Adrenal gland (tissue), 12 donors: ENCODE data around the gene GANC. TPM values are rescaled to one million over a fixed set of nuclear protein-coding genes. Genes with fewer than 3 reads are reported as not detected.
"Not testable (repeated sequence)": the region's sequence is repeated elsewhere in the genome, so short reads cannot be mapped to it uniquely, and the experiment has no call there.

Experiments
- DNase-seq, 7 donors: peaks; one replicate each; pipeline ENCODE4 v3.0.0-alpha.2; 2019 to 2020
- H3K27ac ChIP-seq, 5 donors: fragments of 200-600 bp; sonication (generic) in 4 of 5; 1 replicate in 3 of 5; 2 replicates in 2 of 5; pipeline versions ENCODE4 v1.5.1 to v1.8.0; 2016 to 2020; ENCODE audit warnings: mild to moderate bottlenecking in 1 of 5
- H3K27me3 ChIP-seq: fragments of 200-600 bp; 2 replicates; pipeline ENCODE4 v1.8.0; 2021
- H3K36me3 ChIP-seq, 2 donors: fragments of 200-600 bp; replicated peaks in 1 of 2; 1 replicate in 1 of 2; 2 replicates in 1 of 2; pipeline versions ENCODE4 v1.5.1 to v1.8.0; 2018 to 2022
- H3K4me1 ChIP-seq, 2 donors: fragments of 200-600 bp; replicated peaks in 1 of 2; 1 replicate in 1 of 2; 2 replicates in 1 of 2; pipeline versions ENCODE4 v1.5.1 to v1.8.0; 2018 to 2021
- H3K4me3 ChIP-seq, 4 donors: fragments of 200-600 bp; sonication (generic) in 3 of 4; one replicate each; pipeline ENCODE4 v1.5.1; 2016 to 2018
- H3K9me3 ChIP-seq, 3 donors: fragments of 200-600 bp; sonication (generic) in 1 of 3; replicated peaks in 1 of 3; 1 replicate in 2 of 3; 2 replicates in 1 of 3; pipeline versions ENCODE4 v1.5.1 to v1.8.0; 2016 to 2021
- POLR2A ChIP-seq, 2 donors: fragments of 450-650 bp; IDR thresholded peaks; one replicate each; pipeline ENCODE4 v1.6.1; 2017; ENCODE audit warnings: antibody characterized with exemption in 2 of 2, mild to moderate bottlenecking in 2 of 2, moderate library complexity in 1 of 2
- WGBS, 4 donors: extraction: QIAGEN DNeasy Blood & Tissue Kit in 2 of 4; methylation state at CpG; one replicate each; pipeline versions ENCODE4 v1.1.5 to v1.1.7; 2013 to 2017; 5-methylcytosine and 5-hydroxymethylcytosine counted together
- intact Hi-C, 2 donors: fragments of 100-400 bp; cut with DNase I; formaldehyde crosslinking; loops; one replicate each; pipeline versions ENCODE4 v1.14.1 to v1.15.0; 2022 to 2023
- polyA plus RNA-seq, 3 donors: library from polyadenylated mRNA; stranded (reverse); fragments of 200-250 nt in 2 of 3; fragments of 350-450 nt in 1 of 3; fragmentation: Illumina TruSeq in 1 of 3; extraction: RNeasy Lipid Tissue Mini Kit (QIAGEN cat#74804) in 1 of 3; gene quantifications; one replicate each; pipeline ENCODE4 v1.2.3, GENCODE V29; 2013 to 2014
- total RNA-seq, 9 donors: library from RNA; depleted of rRNA in 4 of 9; stranded (reverse); fragments of >200 nt in 4 of 9; fragments of 120-200 nt in 1 of 9; fragmentation: NEBNext Ultra II Directional in 1 of 9; extraction: Animal tissue kit (Norgen Biotek cat#: 25700) in 1 of 9; gene quantifications; one replicate each; pipeline versions ENCODE4 v1.1.0 to v1.2.4, GENCODE V29; 2013 to 2023
- TF ChIP-seq, protein P1 (sequence below), 6 experiments: fragments of 450-650 bp in 4 of 6; fragments of 200-600 bp in 2 of 6; sonication (generic) in 1 of 6; IDR thresholded peaks; 1 replicate in 5 of 6; 2 replicates in 1 of 6; pipeline versions ENCODE4 v1.5.1 to v1.8.0; 2016 to 2021; ENCODE audit warnings: antibody characterized with exemption in 6 of 6, mild to moderate bottlenecking in 2 of 6, moderate library complexity in 1 of 6
- donor health status: healthy with polysubstance abuse.
- donor health status: Bipolar disorder and iron deficiency.
- donor health status: DM: yes; HTN: yes; CAD: no.
- donor health status: DM: no; HTN: no; CAD: no.
- donor health status: DM: no; HTN: no; CAD: no.
- donor health status: DM: yes; HTN: yes; CAD: no.

The GANC gene
- total and polyA plus RNA-seq, 12 donors, result 8.5 to 37.2 (median 18.5) TPM

- 93 to 98% (median 97%) methylated on average over 4 of the region's 4 CpGs for WGBS, 4 donors
- intact Hi-C loops, result no loop called here
- no peaks in the 10 kb centered on the region for H3K27me3 ChIP-seq
- no peak overlapping the region for H3K4me3 ChIP-seq
- H3K4me1 ChIP-seq, result no peaks in the 10 kb centered on the region
- no peak for DNase-seq
- TF ChIP-seq POLR2A (IDR thresholded peaks at IDR 0.05), result no peak
- TF ChIP-seq, protein P1, sequence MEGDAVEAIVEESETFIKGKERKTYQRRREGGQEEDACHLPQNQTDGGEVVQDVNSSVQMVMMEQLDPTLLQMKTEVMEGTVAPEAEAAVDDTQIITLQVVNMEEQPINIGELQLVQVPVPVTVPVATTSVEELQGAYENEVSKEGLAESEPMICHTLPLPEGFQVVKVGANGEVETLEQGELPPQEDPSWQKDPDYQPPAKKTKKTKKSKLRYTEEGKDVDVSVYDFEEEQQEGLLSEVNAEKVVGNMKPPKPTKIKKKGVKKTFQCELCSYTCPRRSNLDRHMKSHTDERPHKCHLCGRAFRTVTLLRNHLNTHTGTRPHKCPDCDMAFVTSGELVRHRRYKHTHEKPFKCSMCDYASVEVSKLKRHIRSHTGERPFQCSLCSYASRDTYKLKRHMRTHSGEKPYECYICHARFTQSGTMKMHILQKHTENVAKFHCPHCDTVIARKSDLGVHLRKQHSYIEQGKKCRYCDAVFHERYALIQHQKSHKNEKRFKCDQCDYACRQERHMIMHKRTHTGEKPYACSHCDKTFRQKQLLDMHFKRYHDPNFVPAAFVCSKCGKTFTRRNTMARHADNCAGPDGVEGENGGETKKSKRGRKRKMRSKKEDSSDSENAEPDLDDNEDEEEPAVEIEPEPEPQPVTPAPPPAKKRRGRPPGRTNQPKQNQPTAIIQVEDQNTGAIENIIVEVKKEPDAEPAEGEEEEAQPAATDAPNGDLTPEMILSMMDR (IDR thresholded peaks at IDR 0.05), result no peak
- H3K27ac ChIP-seq, result no peak overlapping the region
- no peaks in the 10 kb centered on the region for H3K9me3 ChIP-seq
- H3K36me3 ChIP-seq, result peaks cover 0 to 20% of the 10 kb centered on the region in 2 donors
Observed at GRCh38 chr15:42287931-42288330, 14.9 kb downstream of the GANC start.

GRCh38 chr15:42289166-42289565, 16.2 kb downstream of the GANC start:
- TF ChIP-seq POLR2A (IDR thresholded peaks at IDR 0.05), result no peak
- TF ChIP-seq, protein P1 (IDR thresholded peaks at IDR 0.05), result no peak
- Histone ChIP-seq H3K27me3 (no peaks in the 10 kb centered on the region), H3K4me1 (no peaks in the 10 kb centered on the region), H3K9me3 (no peaks in the 10 kb centered on the region), H3K36me3 (peaks cover 0 to 26% of the 10 kb centered on the region in 2 donors), H3K27ac (no peak overlapping the region), H3K4me3 (no peak overlapping the region)
- WGBS, 4 donors, result 80 to 100% (median 88%) methylated on average over 1 of the region's 1 CpG
- intact Hi-C loops, result no loop called here
- DNase-seq, result no peak

DNA sequence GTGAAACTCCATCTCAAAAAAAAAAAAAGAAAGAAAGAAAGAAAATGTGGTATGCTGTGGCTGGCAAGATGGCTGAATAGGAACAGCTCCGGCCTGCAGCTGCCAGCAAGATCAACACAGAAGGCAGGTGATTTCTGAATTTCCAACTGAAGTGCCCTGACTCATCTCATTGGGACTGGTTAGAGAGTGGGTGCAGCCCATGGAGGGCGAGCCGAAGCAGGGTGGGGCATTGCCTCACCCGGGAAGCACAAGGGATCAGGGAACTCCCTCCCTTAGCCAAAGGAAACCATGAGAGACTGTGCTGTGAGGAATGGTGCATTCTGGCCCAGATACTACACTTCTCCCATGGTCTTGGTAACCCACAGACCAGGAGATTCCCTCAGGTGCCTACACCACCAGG, 28.0 kb downstream of the GANC start:
- H3K4me3 ChIP-seq, H3K4me1 ChIP-seq, H3K36me3 ChIP-seq, H3K27me3 ChIP-seq, H3K9me3 ChIP-seq, DNase-seq, H3K27ac ChIP-seq, intact Hi-C loops: not testable (repeated sequence)
- WGBS, 4 donors, result 70 to 96% (median 82%) methylated on average over 2 to 4 of the region's 4 CpGs

- Histone ChIP-seq H3K27me3 (no peaks in the 10 kb centered on the region), H3K9me3 (no peaks in the 10 kb centered on the region), H3K27ac (no peak overlapping the region), H3K36me3 (peaks cover 0 to 23% of the 10 kb centered on the region in 2 donors), H3K4me1 (no peaks in the 10 kb centered on the region), H3K4me3 (no peak overlapping the region)
- intact Hi-C loops, result no loop called here
- TF ChIP-seq POLR2A (IDR thresholded peaks at IDR 0.05), result no peak
- TF ChIP-seq, protein P1 (IDR thresholded peaks at IDR 0.05), result no peak
- no peak for DNase-seq
- 68 to 96% (median 80%) methylated on average over 1 of the region's 1 CpG for WGBS, 4 donors
Observed at GRCh38 chr15:42306681-42307080, 33.7 kb downstream of the GANC start.

DNA sequence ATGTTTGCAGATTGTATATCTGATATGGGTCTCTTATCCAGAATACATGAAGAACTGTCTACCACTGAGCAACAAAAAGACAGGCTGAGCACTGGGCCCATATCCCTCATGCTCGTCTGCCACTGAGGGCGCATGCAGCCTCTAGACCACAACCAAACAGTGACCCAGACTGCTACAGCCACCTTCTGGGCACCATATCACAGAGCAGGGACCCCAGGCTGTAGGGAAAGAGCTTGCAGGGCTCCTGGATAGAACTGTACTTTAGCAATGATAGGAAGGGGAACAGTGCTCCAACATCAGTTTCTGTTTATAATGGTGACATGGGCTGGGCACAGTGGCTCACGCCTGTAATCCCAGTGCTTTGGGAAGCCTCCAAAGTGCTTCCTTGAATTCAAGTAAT, 40.5 kb downstream of the GANC start:
- no peak for DNase-seq
- TF ChIP-seq, protein P1 (IDR thresholded peaks at IDR 0.05), result no peak
- TF ChIP-seq POLR2A (IDR thresholded peaks at IDR 0.05), result no peak
- H3K4me1 ChIP-seq, result no peaks in the 10 kb centered on the region
- intact Hi-C loops, result no loop called here
- H3K9me3 ChIP-seq, result no peaks in the 10 kb centered on the region
- no peak overlapping the region for H3K4me3 ChIP-seq
- H3K27me3 ChIP-seq, result no peaks in the 10 kb centered on the region
- no peak overlapping the region for H3K27ac ChIP-seq
- peaks cover 0 to 17% of the 10 kb centered on the region in 2 donors for H3K36me3 ChIP-seq
- 44 to 52% (median 49%) methylated on average over 3 of the region's 3 CpGs for WGBS, 4 donors
